Astrocyte (in vitro differentiated cells and primary cell): Measurements from ENCODE around the gene RNF152. TPM values are rescaled to one million over a fixed set of nuclear protein-coding genes. Genes with fewer than 3 reads are reported as not detected.

ENCODE experiments used
- DNase-seq: peaks from one replicate; pipeline ENCODE4 v3.0.0-alpha.2; 2010; ENCODE audit warnings: low read depth
- FAIRE-seq: peaks from 2 replicates; lab custom pipeline; 2011; peaks lifted over from hg19 to GRCh38; lab: Jason Lieb, UNC
- H2AFZ ChIP-seq: 2 replicates; pipeline ENCODE4 v1.6.0; 2012; ENCODE audit warnings: low read depth, low read length, inconsistent platforms
- H3K27ac ChIP-seq: 2 replicates; pipeline ENCODE4 v1.5.1; 2011; ENCODE audit warnings: low read depth, low read length, inconsistent platforms
- H3K27me3 ChIP-seq: 2 replicates; pipeline ENCODE4 v1.6.0; 2011; ENCODE audit warnings: low read length, inconsistent platforms; ENCODE audit not compliant: insufficient read depth
- H3K36me3 ChIP-seq: 2 replicates; pipeline ENCODE4 v1.5.1; 2011; ENCODE audit warnings: low read length, inconsistent platforms; ENCODE audit not compliant: insufficient read depth
- H3K4me1 ChIP-seq: 2 replicates; pipeline ENCODE4 v1.5.1; 2011; ENCODE audit warnings: low read length, inconsistent platforms; ENCODE audit not compliant: insufficient read depth
- H3K4me2 ChIP-seq: 2 replicates; pipeline ENCODE4 v1.6.0; 2012; ENCODE audit warnings: low read length, inconsistent platforms
- H3K4me3 ChIP-seq: 2 replicates; pipeline ENCODE4 v1.5.1; 2011; ENCODE audit warnings: low read depth, mild to moderate bottlenecking, low read length, inconsistent platforms; ENCODE audit not compliant: insufficient read depth
- H3K79me2 ChIP-seq: 2 replicates; pipeline ENCODE4 v1.6.0; 2012; ENCODE audit warnings: mild to moderate bottlenecking, low read length, inconsistent platforms; ENCODE audit not compliant: insufficient read depth
- H3K9ac ChIP-seq: 2 replicates; pipeline ENCODE4 v1.6.0; 2012; ENCODE audit warnings: mild to moderate bottlenecking, low read length, inconsistent platforms
- H3K9me3 ChIP-seq: 2 replicates; pipeline ENCODE4 v1.5.1; 2012; ENCODE audit warnings: low read depth, mild to moderate bottlenecking, low read length, inconsistent platforms; ENCODE audit not compliant: insufficient read depth
- H4K20me1 ChIP-seq: 2 replicates; pipeline ENCODE4 v1.6.0; 2012; ENCODE audit warnings: low read length, inconsistent platforms; ENCODE audit not compliant: insufficient read depth
- H3K27ac Mint-ChIP-seq: one replicate; pipeline ENCODE4 v1.8.0; 2021; ENCODE audit warnings: mild to moderate bottlenecking, mixed read lengths; ENCODE audit not compliant: unreplicated experiment
- H3K27me3 Mint-ChIP-seq: one replicate; pipeline ENCODE4 v1.8.0; 2021; ENCODE audit warnings: low read depth, mixed read lengths; ENCODE audit not compliant: unreplicated experiment
- H3K36me3 Mint-ChIP-seq: one replicate; pipeline ENCODE4 v1.8.0; 2021; ENCODE audit warnings: low read depth, mixed read lengths; ENCODE audit not compliant: unreplicated experiment
- H3K4me1 Mint-ChIP-seq: one replicate; pipeline ENCODE4 v1.8.0; 2021; ENCODE audit warnings: low read depth, mixed read lengths; ENCODE audit not compliant: unreplicated experiment
- H3K4me3 Mint-ChIP-seq: one replicate; pipeline ENCODE4 v1.8.0; 2021; ENCODE audit warnings: mild to moderate bottlenecking, moderate library complexity, mixed read lengths; ENCODE audit not compliant: unreplicated experiment
- H3K9me3 Mint-ChIP-seq: one replicate; pipeline ENCODE4 v1.8.0; 2021; ENCODE audit warnings: mild to moderate bottlenecking, mixed read lengths; ENCODE audit not compliant: unreplicated experiment
- EZH2 ChIP-seq: IDR thresholded peaks from 2 replicates; pipeline ENCODE4 v1.6.1; 2012; ENCODE audit warnings: mild to moderate bottlenecking, low read length, inconsistent platforms; ENCODE audit not compliant: insufficient read depth
- total RNA-seq: library from RNA; stranded (reverse); gene quantifications from 2 replicates; pipeline ENCODE4 v1.2.1, GENCODE V29; 2021
- TF ChIP-seq, protein P1 (sequence below): IDR thresholded peaks from 2 replicates; pipeline ENCODE4 v1.5.1; 2011; ENCODE audit warnings: low read depth, mild to moderate bottlenecking, inconsistent platforms, low read length, moderate library complexity; ENCODE audit not compliant: insufficient read depth

RNF152 gene
- total RNA-seq, 1 donor from 2014 or later = 68.7 TPM

DNA sequence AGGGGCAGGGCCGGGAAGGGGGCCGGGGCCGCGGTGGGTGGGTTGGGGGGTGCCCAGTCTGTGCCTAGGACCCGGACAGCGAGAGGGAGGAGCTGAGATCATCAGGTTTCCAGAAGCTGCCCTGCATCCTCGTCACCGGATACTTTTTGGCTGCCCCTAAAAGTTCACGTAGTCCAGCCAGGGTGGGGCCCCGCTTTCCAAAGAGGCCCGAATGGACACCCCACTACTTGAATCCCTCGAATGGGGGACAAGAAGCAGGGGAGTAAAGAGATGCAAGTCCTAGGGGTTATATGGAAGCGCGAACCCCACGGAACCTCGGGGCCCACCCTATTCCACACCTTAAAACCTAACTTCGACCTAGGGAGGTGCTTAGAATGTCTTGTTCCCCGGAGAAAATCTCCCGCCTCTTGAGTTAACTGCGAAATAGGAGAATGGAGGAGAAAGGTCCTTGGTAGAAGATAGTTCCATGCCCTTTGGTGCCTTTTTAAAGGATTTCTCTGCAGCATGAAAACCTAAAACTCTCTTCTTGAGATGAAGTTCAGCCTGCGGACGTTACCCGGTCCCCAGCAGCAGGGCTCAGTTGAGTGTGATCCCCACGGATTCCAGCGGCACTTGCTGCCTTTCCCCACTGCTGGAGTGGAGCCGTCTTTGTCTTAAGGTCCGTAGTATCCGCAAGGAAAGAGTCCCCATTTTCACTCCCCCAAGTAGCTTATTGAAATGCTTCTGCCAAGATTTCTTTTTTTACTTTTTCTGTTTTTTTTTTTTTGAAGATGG is 2.1 kb upstream of the RNF152 start:
- H3K36me3 Mint-ChIP-seq = peaks cover 12% of the 10 kb centered on the region

DNA sequence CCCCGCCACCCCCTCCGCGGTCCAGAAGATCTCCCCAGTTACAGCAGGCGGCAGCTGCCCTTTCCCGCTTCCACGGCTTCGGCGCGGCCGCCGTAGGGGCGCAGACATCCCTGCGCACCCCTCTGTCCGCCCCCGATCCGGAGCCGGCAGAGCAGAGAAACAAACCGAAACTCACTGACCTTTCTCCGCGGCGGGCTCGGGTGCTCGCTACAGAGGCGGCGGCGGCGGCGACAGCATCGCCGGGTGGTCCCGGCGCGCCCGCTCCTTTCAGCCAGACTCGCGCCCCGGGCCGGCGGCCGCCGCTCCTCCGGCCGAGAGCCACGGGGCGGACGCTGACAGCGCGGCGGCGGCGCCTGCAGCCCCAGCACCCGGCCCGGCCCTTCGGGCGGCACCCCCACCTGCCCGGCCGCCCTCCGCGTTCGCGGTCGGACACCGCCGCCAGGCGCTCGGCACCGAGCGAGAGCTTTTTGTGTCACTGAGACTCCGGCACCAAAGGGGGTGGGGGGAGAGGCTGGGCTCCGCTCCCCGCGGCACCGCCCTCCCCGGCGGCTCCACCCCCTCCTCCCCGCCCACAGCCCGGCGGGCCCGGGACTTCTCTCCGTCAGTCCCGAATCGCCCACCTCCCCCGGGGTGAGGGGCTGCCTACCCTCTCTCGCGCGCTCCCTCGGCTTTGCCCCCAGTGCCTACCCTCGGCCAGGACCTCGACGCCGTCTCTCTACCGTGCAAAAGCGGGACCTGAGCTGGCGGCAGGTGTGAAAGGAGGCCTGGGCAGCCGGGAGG is 1.4 kb upstream of the RNF152 start:
- Histone ChIP-seq H3K4me1 (peaks cover 20% of the 10 kb centered on the region), H3K9ac (peak overlapping the region; percentile 91), H3K27ac (peak overlapping the region; percentile 59), H3K4me2 (peak overlapping the region; percentile 99), H4K20me1 (peaks cover 40% of the 10 kb centered on the region), H3K4me3 (peak overlapping the region; percentile 90), H2AFZ (peak overlapping the region; percentile 88), H3K36me3 (no peaks in the 10 kb centered on the region), H3K9me3 (no peaks in the 10 kb centered on the region), H3K79me2 (peaks cover 45% of the 10 kb centered on the region), H3K27me3 (no peaks in the 10 kb centered on the region)
- Mint-ChIP-seq H3K27ac (peak overlapping the region; percentile 26), H3K27me3 (no peaks in the 10 kb centered on the region), H3K36me3 (peaks cover 12% of the 10 kb centered on the region), H3K4me1 (peaks cover 29% of the 10 kb centered on the region), H3K4me3 (peak overlapping the region; percentile 92), H3K9me3 (no peaks in the 10 kb centered on the region)
- DNase-seq (no peak), FAIRE-seq (no peak)
- no peak for TF ChIP-seq EZH2
- TF ChIP-seq, protein P1, sequence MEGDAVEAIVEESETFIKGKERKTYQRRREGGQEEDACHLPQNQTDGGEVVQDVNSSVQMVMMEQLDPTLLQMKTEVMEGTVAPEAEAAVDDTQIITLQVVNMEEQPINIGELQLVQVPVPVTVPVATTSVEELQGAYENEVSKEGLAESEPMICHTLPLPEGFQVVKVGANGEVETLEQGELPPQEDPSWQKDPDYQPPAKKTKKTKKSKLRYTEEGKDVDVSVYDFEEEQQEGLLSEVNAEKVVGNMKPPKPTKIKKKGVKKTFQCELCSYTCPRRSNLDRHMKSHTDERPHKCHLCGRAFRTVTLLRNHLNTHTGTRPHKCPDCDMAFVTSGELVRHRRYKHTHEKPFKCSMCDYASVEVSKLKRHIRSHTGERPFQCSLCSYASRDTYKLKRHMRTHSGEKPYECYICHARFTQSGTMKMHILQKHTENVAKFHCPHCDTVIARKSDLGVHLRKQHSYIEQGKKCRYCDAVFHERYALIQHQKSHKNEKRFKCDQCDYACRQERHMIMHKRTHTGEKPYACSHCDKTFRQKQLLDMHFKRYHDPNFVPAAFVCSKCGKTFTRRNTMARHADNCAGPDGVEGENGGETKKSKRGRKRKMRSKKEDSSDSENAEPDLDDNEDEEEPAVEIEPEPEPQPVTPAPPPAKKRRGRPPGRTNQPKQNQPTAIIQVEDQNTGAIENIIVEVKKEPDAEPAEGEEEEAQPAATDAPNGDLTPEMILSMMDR = no peak

More for the DNA sequence above, 2.1 kb upstream of the RNF152 start:
- Histone ChIP-seq H3K79me2 (peaks cover 37% of the 10 kb centered on the region), H3K4me1 (peaks cover 20% of the 10 kb centered on the region), H2AFZ (peak overlapping the region; percentile 88), H3K27me3 (no peaks in the 10 kb centered on the region), H3K4me2 (peak overlapping the region; percentile 99), H3K4me3 (peak overlapping the region; percentile 90), H3K9ac (peak overlapping the region; percentile 91), H3K36me3 (no peaks in the 10 kb centered on the region), H4K20me1 (peaks cover 35% of the 10 kb centered on the region), H3K27ac (no peak overlapping the region), H3K9me3 (no peaks in the 10 kb centered on the region)
- H3K4me3 Mint-ChIP-seq = peak overlapping the region; percentile 79
- no peak for TF ChIP-seq EZH2
- TF ChIP-seq, protein P1 = no peak
- peaks cover 27% of the 10 kb centered on the region for H3K4me1 Mint-ChIP-seq
- H3K27ac Mint-ChIP-seq = peak overlapping the region; percentile 62
- H3K27me3 Mint-ChIP-seq = no peaks in the 10 kb centered on the region
- no peak for FAIRE-seq
- no peak for DNase-seq
- H3K9me3 Mint-ChIP-seq = no peaks in the 10 kb centered on the region
